ENCODE measurements around the gene GAREM1.

Gene GAREM1

GRCh38 chr18:32255570-32255969 lies 215.1 kb downstream of the GAREM1 start:
- TF ChIP-seq POLR2A (IDR thresholded peaks at IDR 0.05; ENCODE audit: extremely low read depth, insufficient read length) (no peak), CTCF (IDR thresholded peaks at IDR 0.05; ENCODE audit: low read depth, low read length) (no peak), MAX (IDR thresholded peaks at IDR 0.05; ENCODE audit: low read depth, low read length) (no peak), MYC (IDR thresholded peaks at IDR 0.05; ENCODE audit: low read depth, low read length) (no peak)
- DNase-seq (ENCODE audit: low read depth) = no peak
- H3K4me3 ChIP-seq (ENCODE audit: low read depth, low read length) = no peak overlapping the region

GRCh38 chr18:32252141-32252860 lies 218.4 kb downstream of the GAREM1 start:
- no peak overlapping the region for H3K4me3 ChIP-seq (ENCODE audit: low read depth, low read length)
- DNase-seq (ENCODE audit: low read depth) = no peak
- TF ChIP-seq MYC (IDR thresholded peaks at IDR 0.05; ENCODE audit: low read depth, low read length) (no peak), MAX (IDR thresholded peaks at IDR 0.05; ENCODE audit: low read depth, low read length) (no peak), CTCF (IDR thresholded peaks at IDR 0.05; ENCODE audit: low read depth, low read length) (no peak), POLR2A (IDR thresholded peaks at IDR 0.05; ENCODE audit: extremely low read depth, insufficient read length) (no peak)

- no peak for TF ChIP-seq POLR2A (IDR thresholded peaks at IDR 0.05; ENCODE audit: extremely low read depth, insufficient read length)
- no peak for DNase-seq (ENCODE audit: low read depth)
- no peak overlapping the region for H3K4me3 ChIP-seq (ENCODE audit: low read depth, low read length)
Observed at GRCh38 chr18:32251466-32251865, 219.2 kb downstream of the GAREM1 start.

DNA sequence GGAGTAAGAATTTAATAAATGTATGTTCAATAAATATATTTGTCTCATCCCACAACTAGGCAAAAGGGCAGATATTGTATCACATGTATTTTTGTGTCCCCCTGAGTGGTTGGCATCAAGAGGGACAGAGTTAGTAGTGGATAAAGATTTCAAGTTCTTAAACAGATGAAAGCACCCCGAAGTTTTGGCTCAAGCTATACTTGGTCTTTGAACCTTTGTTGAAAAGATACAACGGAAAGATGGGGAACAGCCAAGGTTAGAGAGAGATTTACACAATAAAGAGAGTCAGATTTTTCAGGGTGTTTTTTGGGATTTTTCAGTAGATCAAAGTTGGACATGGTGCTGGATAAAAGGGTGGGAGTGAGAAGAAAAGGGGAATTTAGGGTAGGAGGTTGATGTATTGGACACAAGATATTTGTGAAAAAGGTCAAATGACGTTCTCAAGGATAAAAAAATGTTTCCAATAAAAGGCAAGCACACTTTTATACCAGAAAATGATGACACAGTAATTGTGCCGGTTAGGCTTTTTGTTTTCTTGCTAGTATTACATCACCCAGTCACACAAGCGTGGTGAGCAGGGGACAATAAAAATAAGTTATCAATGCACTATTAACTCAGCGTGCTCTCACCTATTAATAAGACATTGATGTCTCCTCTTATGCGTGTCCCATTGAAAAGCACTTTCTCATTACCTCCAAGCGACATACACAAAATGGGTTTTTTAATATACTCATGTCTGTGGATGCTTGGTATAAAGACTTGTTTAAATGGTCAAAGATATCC lies 221.3 kb downstream of the GAREM1 start:
- DNase-seq (ENCODE audit: low read depth) = no peak
- H3K4me3 ChIP-seq (ENCODE audit: low read depth, low read length) = no peak overlapping the region

GRCh38 chr18:32244881-32245280 lies 225.8 kb downstream of the GAREM1 start:
- no peak for TF ChIP-seq CTCF (IDR thresholded peaks at IDR 0.05; ENCODE audit: low read depth, low read length)
- TF ChIP-seq MYC (IDR thresholded peaks at IDR 0.05; ENCODE audit: low read depth, low read length) = no peak
- TF ChIP-seq MAX (IDR thresholded peaks at IDR 0.05; ENCODE audit: low read depth, low read length) = no peak
- no peak for TF ChIP-seq POLR2A (IDR thresholded peaks at IDR 0.05; ENCODE audit: extremely low read depth, insufficient read length)
- no peak overlapping the region for H3K4me3 ChIP-seq (ENCODE audit: low read depth, low read length)
- no peak for DNase-seq (ENCODE audit: low read depth)

More for the DNA sequence above, 221.3 kb downstream of the GAREM1 start:
- TF ChIP-seq MAX (IDR thresholded peaks at IDR 0.05; ENCODE audit: low read depth, low read length) = no peak
- no peak for TF ChIP-seq MYC (IDR thresholded peaks at IDR 0.05; ENCODE audit: low read depth, low read length)
- no peak for TF ChIP-seq CTCF (IDR thresholded peaks at IDR 0.05; ENCODE audit: low read depth, low read length)
- TF ChIP-seq POLR2A (IDR thresholded peaks at IDR 0.05; ENCODE audit: extremely low read depth, insufficient read length) = no peak

- no peak overlapping the region for H3K4me3 ChIP-seq (ENCODE audit: low read depth, low read length)
- no peak for DNase-seq (ENCODE audit: low read depth)
- TF ChIP-seq POLR2A (IDR thresholded peaks at IDR 0.05; ENCODE audit: extremely low read depth, insufficient read length) = no peak
- TF ChIP-seq MAX (IDR thresholded peaks at IDR 0.05; ENCODE audit: low read depth, low read length) = no peak
- TF ChIP-seq CTCF (IDR thresholded peaks at IDR 0.05; ENCODE audit: low read depth, low read length) = no peak
Observed at GRCh38 chr18:32243358-32243757, 227.3 kb downstream of the GAREM1 start.

All from NB4 (cell line).